IPS-15b (cell line): ENCODE data around the gene BMP8A.
"Not testable (repeated sequence)": the region's sequence is repeated elsewhere in the genome, so short reads cannot be mapped to it uniquely, and the experiment has no call there.

Experiments used
- H3K27me3 ChIP-seq: one replicate; pipeline ENCODE4 v1.6.1; 2013; ENCODE audit warnings: low read length; ENCODE audit not compliant: control insufficient read depth, insufficient read depth
- H3K36me3 ChIP-seq: one replicate; pipeline ENCODE4 v1.6.1; 2013; ENCODE audit warnings: low read length; ENCODE audit not compliant: control insufficient read depth, insufficient read depth
- H3K4me1 ChIP-seq: one replicate; pipeline ENCODE4 v1.6.1; 2013; ENCODE audit warnings: mild to moderate bottlenecking, low read length; ENCODE audit not compliant: control insufficient read depth, insufficient read depth
- H3K4me3 ChIP-seq: one replicate; pipeline ENCODE4 v1.5.1; 2013; ENCODE audit warnings: low read depth, low read length
- H3K9ac ChIP-seq: one replicate; pipeline ENCODE4 v1.6.1; 2013; ENCODE audit warnings: low read depth, mild to moderate bottlenecking, low read length
- H3K9me3 ChIP-seq: one replicate; pipeline ENCODE4 v1.6.1; 2013; ENCODE audit warnings: mild to moderate bottlenecking, low read length; ENCODE audit not compliant: control insufficient read depth, insufficient read depth

BMP8A gene

DNA sequence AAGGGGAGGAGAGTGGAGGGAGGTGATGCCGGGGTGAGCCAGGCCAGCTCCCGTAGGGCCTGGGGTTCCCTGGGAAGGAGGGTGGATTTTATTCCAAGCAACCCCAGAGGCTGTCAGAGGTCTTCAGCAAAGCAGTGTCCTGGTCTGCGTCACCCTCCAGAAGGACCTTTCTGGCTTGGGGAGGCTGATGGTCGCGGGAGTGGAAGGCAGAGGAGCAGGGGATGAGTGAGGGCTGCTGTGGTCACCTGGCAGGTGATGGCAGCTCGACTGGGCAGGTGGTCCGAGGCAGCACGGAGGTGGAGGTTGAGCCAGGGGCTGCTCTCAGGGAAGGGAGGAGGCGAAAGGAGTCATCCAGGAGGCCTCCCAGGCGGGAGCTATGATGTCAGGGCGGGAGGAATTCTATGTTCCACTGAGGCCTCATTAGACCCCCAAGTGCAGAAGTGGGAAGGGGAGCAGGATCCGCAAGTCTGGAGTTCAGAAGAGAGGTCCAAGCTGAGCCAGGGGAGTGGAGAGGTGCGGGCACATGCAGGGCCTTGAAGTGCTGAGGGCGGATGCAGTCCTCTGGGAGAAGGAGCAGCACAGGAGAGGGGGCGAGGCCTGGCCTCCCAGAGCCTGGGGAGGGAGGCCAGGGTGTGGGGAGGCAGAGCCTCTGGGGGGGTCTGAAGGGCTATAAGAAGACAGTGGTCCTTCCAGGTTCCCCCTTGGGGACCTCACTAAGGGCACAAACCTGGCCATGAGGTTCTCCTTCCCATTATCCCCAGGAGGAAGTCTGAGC, 33.3 kb downstream of the BMP8A start:
- Histone ChIP-seq H3K9me3 (no peaks in the 10 kb centered on the region), H3K9ac (no peak overlapping the region), H3K36me3 (peaks cover 7% of the 10 kb centered on the region), H3K4me3 (no peak overlapping the region), H3K27me3 (no peaks in the 10 kb centered on the region), H3K4me1 (no peaks in the 10 kb centered on the region)

DNA sequence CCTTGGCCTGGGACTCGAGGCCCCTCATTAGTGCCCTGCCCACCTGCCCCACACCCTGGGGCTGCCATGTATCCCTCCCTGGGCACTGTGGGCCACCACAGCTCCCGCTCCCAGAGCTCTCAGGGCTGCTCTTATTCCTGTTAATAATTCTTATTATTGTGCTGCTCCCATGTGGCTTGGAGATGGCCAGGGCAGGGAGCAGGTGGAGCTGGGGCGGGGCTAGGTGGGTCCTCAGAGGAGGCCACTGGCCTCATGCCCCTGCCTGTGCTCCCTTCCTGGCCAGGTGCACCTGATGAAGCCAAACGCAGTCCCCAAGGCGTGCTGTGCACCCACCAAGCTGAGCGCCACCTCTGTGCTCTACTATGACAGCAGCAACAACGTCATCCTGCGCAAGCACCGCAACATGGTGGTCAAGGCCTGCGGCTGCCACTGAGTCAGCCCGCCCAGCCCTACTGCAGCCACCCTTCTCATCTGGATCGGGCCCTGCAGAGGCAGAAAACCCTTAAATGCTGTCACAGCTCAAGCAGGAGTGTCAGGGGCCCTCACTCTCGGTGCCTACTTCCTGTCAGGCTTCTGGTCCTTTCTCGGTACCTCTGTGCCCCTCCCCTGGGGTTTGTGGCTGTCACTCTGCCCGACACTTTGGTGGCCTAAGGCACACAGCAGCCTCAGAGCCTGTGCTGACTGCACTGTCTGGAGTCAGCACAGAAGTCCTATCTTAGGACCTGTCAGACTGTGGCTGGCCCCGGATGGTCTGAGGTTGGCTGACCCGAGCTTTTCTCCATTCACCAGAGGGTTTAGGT, 34.1 kb downstream of the BMP8A start:
- Histone ChIP-seq H3K9ac (no peak overlapping the region), H3K9me3 (no peaks in the 10 kb centered on the region), H3K4me3 (no peak overlapping the region), H3K36me3 (peaks cover 7% of the 10 kb centered on the region), H3K4me1 (no peaks in the 10 kb centered on the region), H3K27me3 (no peaks in the 10 kb centered on the region)

DNA sequence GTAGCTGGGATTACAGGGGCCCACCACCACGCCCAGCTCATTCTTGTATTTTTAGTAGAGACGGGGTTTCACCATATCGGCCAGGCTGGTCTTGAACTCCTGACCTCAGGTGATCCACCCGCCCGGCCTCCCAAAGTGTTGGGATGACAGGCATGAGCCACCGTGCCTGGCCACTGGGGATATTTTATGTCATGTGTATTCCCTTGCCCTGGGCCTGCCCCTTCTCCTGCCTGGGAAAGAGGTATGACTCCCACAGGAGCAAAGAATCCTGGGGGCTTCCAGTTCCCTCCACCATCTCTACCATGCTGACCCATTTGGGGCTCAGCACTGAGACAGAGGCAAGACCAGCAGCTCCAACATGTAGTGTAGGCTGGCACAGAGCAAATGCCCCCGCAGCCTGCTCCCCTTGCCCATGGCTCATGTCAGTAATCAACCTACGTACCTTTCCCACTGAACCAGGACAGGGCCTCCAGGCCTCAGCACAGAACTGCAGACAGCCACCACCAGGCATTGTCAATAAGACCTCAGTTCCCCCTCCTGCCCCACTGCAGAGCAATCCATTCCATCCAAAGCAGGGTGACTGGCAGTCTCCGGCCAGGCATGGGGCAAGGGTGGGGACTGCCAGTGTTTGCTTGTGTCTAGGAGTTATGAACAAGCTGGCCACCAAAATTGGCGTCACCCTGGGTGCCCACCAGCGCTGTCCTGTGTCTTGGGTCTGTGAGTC, 35.2 kb downstream of the BMP8A start:
- Histone ChIP-seq H3K27me3 (no peaks in the 10 kb centered on the region), H3K4me3 (no peak overlapping the region), H3K4me1 (no peaks in the 10 kb centered on the region), H3K9me3 (no peaks in the 10 kb centered on the region), H3K9ac (no peak overlapping the region), H3K36me3 (peaks cover 9% of the 10 kb centered on the region)

DNA sequence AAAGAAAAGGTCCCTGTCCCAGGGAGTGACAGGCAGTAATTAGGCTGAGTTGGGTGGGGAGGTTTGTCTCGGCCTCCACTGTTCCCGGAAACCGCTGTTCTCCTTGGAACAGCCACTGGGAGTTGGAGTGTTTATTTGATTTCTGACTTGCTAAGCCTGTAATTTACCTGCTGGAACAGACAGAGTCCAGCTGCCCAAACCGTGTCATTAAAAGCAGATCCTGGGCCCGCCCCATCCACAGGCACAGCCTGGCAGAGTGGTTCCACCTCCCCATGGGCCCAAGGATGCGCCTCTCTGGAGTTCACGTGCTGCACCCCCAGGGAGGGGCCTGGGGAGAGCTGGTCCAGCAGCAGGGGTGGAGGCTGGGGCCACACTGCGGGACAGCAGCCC, 35.7 kb downstream of the BMP8A start:
- not testable (repeated sequence) for H3K36me3 ChIP-seq, H3K9ac ChIP-seq, H3K27me3 ChIP-seq, H3K4me1 ChIP-seq, H3K4me3 ChIP-seq, H3K9me3 ChIP-seq

DNA sequence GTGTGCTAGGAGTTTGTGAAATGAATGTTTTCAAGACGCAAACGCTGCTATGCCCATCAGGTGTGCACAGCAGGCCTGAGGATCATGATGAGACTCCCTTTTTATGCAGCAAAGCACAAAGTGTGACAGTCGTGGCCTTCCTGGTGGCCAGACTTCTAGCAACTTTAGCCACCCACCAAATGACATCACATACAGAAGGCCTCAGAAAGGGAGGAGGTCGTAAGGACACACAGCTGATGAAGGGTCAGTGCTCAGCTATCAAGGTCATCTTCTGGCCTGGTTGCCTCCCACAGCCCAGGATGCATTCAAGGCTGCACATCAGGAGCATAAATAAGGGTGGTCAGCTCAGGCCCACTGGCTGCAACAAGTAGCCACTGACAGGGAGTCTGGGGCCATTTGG, 36.6 kb downstream of the BMP8A start:
- Histone ChIP-seq H3K9ac (no peak overlapping the region), H3K36me3 (peaks cover 9% of the 10 kb centered on the region), H3K9me3 (no peaks in the 10 kb centered on the region), H3K4me3 (no peak overlapping the region), H3K4me1 (no peaks in the 10 kb centered on the region), H3K27me3 (no peaks in the 10 kb centered on the region)

DNA sequence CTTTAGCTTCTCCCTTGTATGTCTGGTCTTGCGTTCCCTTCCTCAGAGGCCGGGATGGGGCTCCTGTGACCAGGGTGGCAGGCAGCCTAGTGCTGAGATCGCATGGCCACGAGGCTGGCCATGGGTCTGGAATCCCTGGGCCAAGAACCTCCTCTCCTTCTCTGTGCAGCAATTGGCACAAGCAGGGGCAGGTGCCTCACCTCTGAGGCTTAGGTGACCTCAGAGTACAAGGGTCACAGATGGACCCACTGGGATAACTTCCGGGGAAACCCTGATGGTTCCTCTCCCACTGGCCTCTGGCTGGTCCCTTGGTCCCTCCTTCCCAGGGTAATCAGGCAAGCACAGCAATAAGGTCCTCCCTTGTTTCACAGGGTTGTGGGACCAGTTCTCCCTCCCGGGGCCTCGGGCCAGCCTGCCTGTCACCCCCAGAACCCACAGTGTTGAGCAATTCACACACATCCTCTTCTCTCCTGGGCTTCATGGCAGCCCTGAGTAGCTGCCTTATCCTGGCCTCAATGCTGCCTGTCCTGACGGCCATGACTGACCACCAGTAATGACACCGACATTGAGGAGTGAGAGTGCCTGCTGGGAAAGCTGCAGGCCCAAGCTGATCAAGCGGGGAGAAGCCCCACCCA, 38.6 kb downstream of the BMP8A start:
- Histone ChIP-seq H3K9me3 (no peaks in the 10 kb centered on the region), H3K4me3 (no peak overlapping the region), H3K4me1 (no peaks in the 10 kb centered on the region), H3K36me3 (peaks cover 9% of the 10 kb centered on the region), H3K9ac (no peak overlapping the region), H3K27me3 (no peaks in the 10 kb centered on the region)

DNA sequence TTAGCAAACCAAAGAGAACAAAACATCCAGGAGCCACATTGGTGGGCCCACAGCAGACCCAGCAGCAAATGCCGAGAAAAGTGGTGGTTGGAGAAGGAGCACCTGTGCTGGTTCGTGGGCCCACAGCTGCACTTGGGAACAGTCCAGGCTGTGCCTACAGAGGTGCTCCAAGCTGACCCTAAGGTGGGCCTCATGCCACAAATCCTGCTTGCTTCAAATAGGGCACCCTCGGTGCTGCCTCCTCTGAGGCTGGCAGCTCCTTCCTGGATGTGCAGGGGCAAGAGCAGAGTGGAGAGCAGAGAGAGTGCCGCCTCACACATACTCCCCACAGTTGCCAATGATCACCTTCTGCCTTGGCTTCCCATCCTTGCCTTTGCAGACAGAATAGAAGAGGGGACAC, 40.1 kb downstream of the BMP8A start:
- Histone ChIP-seq H3K36me3 (peaks cover 9% of the 10 kb centered on the region), H3K4me1 (no peaks in the 10 kb centered on the region), H3K4me3 (no peak overlapping the region), H3K9ac (no peak overlapping the region), H3K9me3 (no peaks in the 10 kb centered on the region), H3K27me3 (no peaks in the 10 kb centered on the region)

DNA sequence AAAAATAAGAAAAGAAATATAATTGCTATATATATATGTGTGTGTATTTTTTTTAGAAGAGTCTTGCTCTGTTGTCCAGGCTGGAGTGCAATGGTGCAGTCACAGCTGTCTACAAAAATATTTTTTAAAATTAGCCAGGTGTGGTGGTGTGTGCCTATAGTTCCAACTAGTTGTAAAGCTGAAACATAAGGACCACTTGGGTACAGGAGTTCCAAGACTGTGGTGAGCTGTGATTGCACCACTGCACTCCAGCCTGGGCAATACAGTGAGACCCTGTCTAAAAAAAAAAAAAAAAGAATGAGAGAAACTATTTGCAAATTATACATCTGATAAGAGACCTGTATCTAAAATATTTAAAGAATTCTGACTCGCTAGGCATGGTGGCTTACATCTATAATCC, 42.0 kb downstream of the BMP8A start:
- H3K36me3 ChIP-seq = peaks cover 4% of the 10 kb centered on the region
- no peaks in the 10 kb centered on the region for H3K27me3 ChIP-seq
- no peaks in the 10 kb centered on the region for H3K4me1 ChIP-seq
- no peak overlapping the region for H3K9ac ChIP-seq
- no peaks in the 10 kb centered on the region for H3K9me3 ChIP-seq
- H3K4me3 ChIP-seq = no peak overlapping the region

DNA sequence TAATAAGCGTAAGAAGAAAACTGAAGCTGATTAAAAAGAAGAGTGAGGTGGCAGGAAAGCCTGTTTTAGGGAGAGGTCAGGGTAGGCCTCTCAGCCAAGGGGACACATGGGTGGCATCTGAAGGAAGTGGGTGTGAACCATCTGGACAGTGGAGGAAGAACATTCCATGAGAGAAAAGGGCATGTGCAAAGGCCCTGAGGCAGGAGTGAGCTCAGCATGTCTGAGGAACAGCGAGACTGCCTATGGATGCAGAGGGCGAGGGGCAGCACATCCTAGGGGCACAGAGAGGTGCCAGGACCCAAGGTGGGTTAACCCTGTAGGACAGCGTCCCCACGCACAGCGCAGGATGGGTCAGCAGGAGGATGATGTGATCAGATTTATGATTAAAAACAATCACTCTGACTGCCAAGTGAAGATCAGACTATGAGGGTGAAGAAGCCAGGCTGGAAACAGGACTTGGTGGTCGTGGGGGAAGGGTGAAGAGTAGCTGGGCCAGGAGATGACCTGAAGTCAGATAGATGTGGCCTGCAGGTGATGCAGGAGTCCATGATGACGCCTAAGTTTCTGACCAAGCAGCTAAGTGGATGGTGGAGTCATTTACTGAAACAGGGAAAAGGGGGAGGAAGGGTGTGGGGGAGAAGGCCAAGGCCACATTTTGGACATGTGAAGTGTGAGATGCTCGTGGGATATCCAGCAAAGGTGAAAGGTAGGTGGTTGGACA, 47.3 kb downstream of the BMP8A start:
- Histone ChIP-seq H3K9ac (no peak overlapping the region), H3K27me3 (no peaks in the 10 kb centered on the region), H3K4me3 (no peak overlapping the region), H3K9me3 (no peaks in the 10 kb centered on the region), H3K36me3 (no peaks in the 10 kb centered on the region), H3K4me1 (no peaks in the 10 kb centered on the region)

DNA sequence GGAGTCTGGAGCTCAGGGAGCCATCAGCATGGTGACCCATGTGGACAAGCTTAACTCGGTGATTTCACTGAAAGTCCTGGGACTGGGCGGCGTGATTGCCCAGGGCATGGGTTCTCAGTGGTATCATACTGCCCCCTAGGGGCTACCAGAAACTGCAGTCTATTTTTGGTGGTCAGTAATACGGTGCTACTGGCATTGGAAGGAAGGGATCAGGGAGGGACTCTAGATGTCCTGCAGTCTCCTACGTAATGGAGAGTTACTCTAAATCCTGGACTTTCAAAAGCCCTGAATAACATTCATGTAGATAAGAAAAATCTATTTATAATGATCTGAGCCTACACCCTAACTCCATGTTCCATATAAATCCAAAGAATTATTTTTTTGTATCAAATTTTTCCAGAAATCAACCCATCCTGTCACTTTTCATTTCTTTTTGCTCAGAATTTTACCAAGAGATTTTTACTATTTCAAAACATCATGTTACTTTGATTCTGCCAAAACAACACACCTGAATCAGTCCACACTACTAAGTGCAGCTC, 47.9 kb downstream of the BMP8A start:
- no peak overlapping the region for H3K9ac ChIP-seq
- no peaks in the 10 kb centered on the region for H3K9me3 ChIP-seq
- no peaks in the 10 kb centered on the region for H3K4me1 ChIP-seq
- H3K36me3 ChIP-seq = no peaks in the 10 kb centered on the region
- no peak overlapping the region for H3K4me3 ChIP-seq
- H3K27me3 ChIP-seq = no peaks in the 10 kb centered on the region

DNA sequence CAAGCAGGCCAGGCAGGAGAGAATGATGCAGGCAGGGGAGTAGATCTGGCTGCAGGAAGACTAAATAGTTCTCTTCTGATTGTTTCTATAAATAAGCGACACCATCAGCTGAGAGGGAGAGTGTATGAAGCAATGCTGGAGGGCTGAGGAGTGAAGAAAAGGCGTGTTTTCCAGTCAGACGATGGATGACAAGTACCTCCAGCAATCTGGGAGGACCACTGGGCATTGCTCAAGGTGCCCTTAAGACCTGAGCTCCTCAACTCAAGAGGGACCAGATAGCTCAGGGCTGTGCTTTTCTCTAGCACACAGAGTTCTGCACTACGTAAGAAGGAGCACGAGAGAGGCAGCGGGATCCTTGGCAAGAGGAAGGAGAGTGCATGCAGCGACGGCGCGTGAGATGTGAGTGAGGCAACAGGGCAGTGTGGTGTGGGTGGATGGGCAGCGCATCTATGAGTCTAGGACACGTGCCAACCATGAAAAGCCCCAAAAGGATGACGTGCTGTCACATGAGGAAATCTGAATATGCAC, 49.1 kb downstream of the BMP8A start:
- no peaks in the 10 kb centered on the region for H3K9me3 ChIP-seq
- H3K9ac ChIP-seq = no peak overlapping the region
- H3K36me3 ChIP-seq = no peaks in the 10 kb centered on the region
- H3K4me1 ChIP-seq = no peaks in the 10 kb centered on the region
- H3K4me3 ChIP-seq = no peak overlapping the region
- no peaks in the 10 kb centered on the region for H3K27me3 ChIP-seq
